ENCODE data around the gene EID3.

DNA sequence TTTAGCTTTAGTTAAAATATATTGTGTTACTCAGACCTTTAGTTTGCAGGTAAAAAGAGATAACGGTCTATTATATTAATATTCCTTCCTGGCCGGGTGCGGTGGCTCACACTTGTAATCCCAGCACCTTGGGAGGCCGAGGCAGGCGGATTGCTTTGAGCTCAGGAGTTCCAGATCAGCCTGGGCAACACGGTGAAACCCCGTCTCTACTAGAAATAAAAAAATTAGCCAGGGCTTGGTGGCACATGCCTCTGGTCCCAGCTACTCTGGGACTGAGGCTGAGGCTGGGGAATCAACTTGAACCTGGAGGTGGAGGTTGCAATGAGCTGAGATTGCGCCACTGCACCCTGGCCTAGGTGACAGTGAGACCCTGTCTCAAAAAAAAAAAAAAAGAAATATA lies 13.2 kb upstream of the EID3 start:
- no peak for TF ChIP-seq POLR2A (IDR thresholded peaks at IDR 0.05; ENCODE audit: low read length)
- no peak for TF ChIP-seq GATA1 (IDR thresholded peaks at IDR 0.05; ENCODE audit: low read depth, low read length)

Data from erythroblast (primary cell).